Epithelial cell of proximal tubule (primary cell): ENCODE measurements around the gene TSTD2. TPM values are rescaled to one million over a fixed set of nuclear protein-coding genes. Genes with fewer than 3 reads are reported as not detected.
"Not testable (repeated sequence)": the region's sequence is repeated elsewhere in the genome, so short reads cannot be mapped to it uniquely, and the experiment has no call there.

ENCODE experiments used
- DNase-seq: peaks from one replicate; pipeline ENCODE4 v3.0.0-alpha.2; 2011; ENCODE audit warnings: low read depth
- H3K4me3 ChIP-seq: 2 replicates; pipeline ENCODE4 v1.5.1; 2011; ENCODE audit warnings: low read depth, mild to moderate bottlenecking, low read length
- CTCF ChIP-seq: conservative IDR thresholded peaks from 2 replicates; pipeline ENCODE4 v1.5.1; 2012; ENCODE audit warnings: low read depth, mild to moderate bottlenecking, low read length
- total RNA-seq: library from RNA; depleted of rRNA; stranded (reverse); fragments of >200 nt; gene quantifications from 2 replicates; pipeline ENCODE4 v1.2.3, GENCODE V29; 2015

The TSTD2 gene
- total RNA-seq, 1 donor from 2014 or later, result 21.9 TPM

- no peak overlapping the region for H3K4me3 ChIP-seq
- TF ChIP-seq CTCF, result no peak
- no peak for DNase-seq
Measured at GRCh38 chr9:97591535-97591934, 41.6 kb downstream of the TSTD2 start.

- H3K4me3 ChIP-seq, DNase-seq: not testable (repeated sequence)
Measured at GRCh38 chr9:97586909-97587308, 46.3 kb downstream of the TSTD2 start.

GRCh38 chr9:97584778-97585177 lies 48.4 kb downstream of the TSTD2 start:
- not testable (repeated sequence) for DNase-seq, H3K4me3 ChIP-seq

GRCh38 chr9:97581590-97581989 lies 51.6 kb downstream of the TSTD2 start:
- not testable (repeated sequence) for H3K4me3 ChIP-seq, DNase-seq

- H3K4me3 ChIP-seq, result no peak overlapping the region
- DNase-seq, result no peak
- TF ChIP-seq CTCF, result no peak
Measured at GRCh38 chr9:97579914-97580313, 53.3 kb downstream of the TSTD2 start.

GRCh38 chr9:97578846-97579245 lies 54.3 kb downstream of the TSTD2 start:
- no peak overlapping the region for H3K4me3 ChIP-seq
- TF ChIP-seq CTCF, result no peak

GRCh38 chr9:97577051-97577450 lies 56.1 kb downstream of the TSTD2 start:
- H3K4me3 ChIP-seq, result no peak overlapping the region
- no peak for DNase-seq
- no peak for TF ChIP-seq CTCF

More at GRCh38 chr9:97578846-97579245, 54.3 kb downstream of the TSTD2 start:
- DNase-seq, result no peak

- no peak overlapping the region for H3K4me3 ChIP-seq
- no peak for TF ChIP-seq CTCF
- DNase-seq, result no peak
Measured at GRCh38 chr9:97575673-97576200, 57.4 kb downstream of the TSTD2 start.

GRCh38 chr9:97574921-97575672 lies 58.1 kb downstream of the TSTD2 start:
- not testable (repeated sequence) for DNase-seq, H3K4me3 ChIP-seq

GRCh38 chr9:97574101-97574571 lies 59.0 kb downstream of the TSTD2 start:
- DNase-seq, result not testable (repeated sequence)

More at GRCh38 chr9:97574101-97574571, 59.0 kb downstream of the TSTD2 start:
- H3K4me3 ChIP-seq, result not testable (repeated sequence)
